ENCODE measurements around the gene P4HA2.
A peak's percentile ranks its signal among the peaks of the same experiment; 100 is the strongest.

P4HA2 gene

DNA sequence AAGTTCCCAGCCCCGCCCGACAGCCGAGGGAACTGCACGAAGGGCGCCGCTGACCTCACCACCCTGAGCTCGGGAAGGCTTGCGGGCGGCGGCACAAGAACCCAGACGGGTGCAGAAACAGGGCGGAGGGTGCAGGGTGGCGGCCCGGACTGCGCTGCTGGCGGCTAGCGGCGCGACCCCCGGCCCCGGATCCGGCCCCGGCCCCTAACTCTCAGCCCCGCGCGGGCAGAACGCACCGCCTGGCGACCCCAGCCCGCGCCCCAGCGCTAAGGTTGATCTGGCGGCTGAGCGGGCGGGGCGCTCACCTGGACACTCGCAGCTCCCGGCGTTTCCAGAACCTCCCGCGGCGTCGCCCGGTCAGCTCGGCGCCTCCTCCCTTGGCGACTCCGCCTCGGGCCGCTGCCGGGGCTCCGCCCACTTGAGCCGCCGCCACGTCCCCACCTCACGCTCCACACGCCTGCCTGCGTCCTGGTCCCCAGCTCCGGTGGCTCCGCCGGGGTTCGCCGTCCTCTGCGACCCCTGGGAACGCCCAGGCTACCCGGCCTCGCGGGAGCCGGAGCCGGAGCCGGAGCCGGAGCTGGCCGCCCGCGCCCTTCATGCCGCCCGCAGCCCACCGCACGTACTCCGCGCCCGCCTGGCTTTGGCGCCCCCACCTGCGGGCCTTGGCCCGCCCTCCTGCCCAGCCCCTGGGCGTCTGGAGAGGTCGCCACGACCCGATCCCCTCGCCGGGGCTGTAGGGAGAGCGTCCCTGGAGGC, at the start of gene P4HA2:
Gene P4HA2, minus strand, starts transcription at position 369 of the 756 bp plus-strand sequence. CDS start 9,227 bp downstream, outside the sequence.
- peak within 1 kb of the TSS; percentile 42; the same call in 1 of the 2 replicates for H3K4me3 ChIP-seq (ENCODE audit: low read length)
- TF ChIP-seq ZNF274 (IDR thresholded peaks at IDR 0.05; ENCODE audit: low read depth, low read length) = no peak

DNA sequence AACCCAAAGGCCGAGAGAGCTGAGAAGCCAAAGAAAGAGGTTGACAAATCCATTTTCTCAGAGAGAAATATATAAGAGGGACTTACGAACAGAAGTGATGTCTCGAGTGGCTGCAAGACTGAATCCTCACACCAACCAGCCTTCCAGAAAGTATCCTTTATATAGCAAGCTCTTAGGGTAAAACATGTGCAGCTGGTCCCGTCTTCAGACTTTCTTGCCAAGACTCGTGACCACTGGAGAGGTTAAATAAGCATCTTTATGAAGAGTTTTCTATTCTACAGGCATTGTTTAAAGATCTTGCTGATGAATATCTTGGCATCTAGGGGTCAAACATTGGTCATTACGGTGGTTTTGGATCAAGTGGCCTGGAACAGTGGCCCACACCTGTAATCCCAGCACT, 49.6 kb upstream of the P4HA2 start:
- no peak for TF ChIP-seq ZNF274 (IDR thresholded peaks at IDR 0.05; ENCODE audit: low read depth, low read length)
- no peak overlapping the region for H3K4me3 ChIP-seq (ENCODE audit: low read length)

DNA sequence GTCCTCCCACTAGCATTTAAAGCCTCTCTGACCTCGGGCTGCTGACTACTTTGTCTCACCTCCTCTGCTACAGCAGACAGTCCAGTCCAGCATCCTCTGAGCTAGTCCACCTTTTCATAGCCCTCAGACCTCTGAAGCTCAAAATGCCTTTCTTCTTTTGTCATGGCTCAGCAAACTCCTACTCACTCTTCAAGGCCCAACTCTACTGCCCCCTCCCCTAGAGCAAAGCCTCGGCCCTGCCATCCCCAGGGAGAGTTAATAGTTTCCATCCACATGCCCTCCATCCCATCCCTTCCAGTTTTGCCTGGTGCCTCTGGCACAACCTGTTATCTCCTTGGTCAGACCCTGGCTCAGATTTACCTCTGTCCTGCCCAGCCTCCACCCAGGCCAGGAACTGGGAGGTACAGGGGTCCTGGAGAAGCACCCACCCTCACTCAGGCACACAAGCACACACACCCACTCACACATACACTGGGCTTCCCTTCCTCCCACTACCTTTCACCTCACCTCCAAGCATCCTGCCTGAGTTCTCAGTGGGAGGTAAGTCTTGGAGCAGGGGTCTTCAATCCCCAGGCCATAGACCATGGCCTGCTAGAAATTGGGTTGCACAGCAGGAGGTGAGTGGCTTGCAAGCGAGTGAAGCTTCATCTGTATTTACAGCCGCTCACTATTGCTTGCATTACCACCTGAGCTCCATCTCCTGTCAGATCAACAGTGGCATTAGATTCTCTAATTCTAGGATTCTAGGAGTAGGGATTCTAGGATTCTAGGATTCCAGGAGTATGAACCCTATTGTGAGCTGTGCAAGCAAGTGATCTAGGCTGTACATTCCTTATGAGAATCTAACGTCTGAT, 47.9 kb upstream of the P4HA2 start:
- no peak overlapping the region for H3K4me3 ChIP-seq (ENCODE audit: low read length)
- no peak for TF ChIP-seq ZNF274 (IDR thresholded peaks at IDR 0.05; ENCODE audit: low read depth, low read length)

DNA sequence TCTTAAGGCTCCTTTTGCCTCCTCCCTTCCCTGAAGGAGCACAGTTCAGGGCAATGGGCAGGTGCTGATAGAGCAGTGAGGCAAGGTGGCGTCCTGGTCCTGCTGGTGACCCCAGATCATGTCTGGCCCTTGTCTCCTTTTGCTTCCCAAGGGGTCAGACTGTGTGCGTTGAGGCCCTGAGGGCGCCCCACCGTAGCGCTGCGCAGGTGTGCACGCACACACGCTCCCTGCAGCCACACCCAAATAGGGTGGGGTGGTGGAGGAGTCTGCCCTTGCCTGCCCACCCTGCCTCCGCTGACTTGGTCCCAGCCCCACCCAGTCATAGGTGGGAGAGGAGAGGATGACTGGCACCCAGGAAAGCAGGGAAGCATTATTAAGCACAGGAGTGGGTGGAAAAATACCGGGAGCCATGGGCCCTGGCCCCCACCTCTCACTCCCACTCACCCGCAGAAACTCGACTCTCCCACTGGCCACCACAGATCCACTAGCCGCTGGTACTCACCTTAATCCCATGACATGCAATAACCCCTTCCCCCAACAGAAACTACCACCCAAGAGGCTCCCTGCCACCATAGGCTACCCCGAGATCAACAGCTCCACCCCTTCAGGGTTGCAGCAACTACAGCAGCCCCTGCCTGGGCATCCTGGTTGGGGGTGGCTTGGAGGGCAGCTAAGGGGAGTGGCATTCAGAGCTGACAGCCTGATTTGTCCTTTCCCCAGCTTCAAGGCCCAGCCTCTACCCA, 46.6 kb upstream of the P4HA2 start:
- no peak overlapping the region for H3K4me3 ChIP-seq (ENCODE audit: low read length)
- no peak for TF ChIP-seq ZNF274 (IDR thresholded peaks at IDR 0.05; ENCODE audit: low read depth, low read length)

- no peak for TF ChIP-seq ZNF274 (IDR thresholded peaks at IDR 0.05; ENCODE audit: low read depth, low read length)
- no peak overlapping the region for H3K4me3 ChIP-seq (ENCODE audit: low read length)
Measured at GRCh38 chr5:132273631-132274030, 46.0 kb upstream of the P4HA2 start.

- TF ChIP-seq ZNF274 (IDR thresholded peaks at IDR 0.05; ENCODE audit: low read depth, low read length) = no peak
- H3K4me3 ChIP-seq (ENCODE audit: low read length) = no peak overlapping the region
Measured at GRCh38 chr5:132272311-132273210, 44.9 kb upstream of the P4HA2 start.

- TF ChIP-seq ZNF274 (IDR thresholded peaks at IDR 0.05; ENCODE audit: low read depth, low read length) = no peak
- no peak overlapping the region for H3K4me3 ChIP-seq (ENCODE audit: low read length)
Measured at GRCh38 chr5:132271251-132272246, 43.9 kb upstream of the P4HA2 start.

GRCh38 chr5:132270706-132271105, 43.1 kb upstream of the P4HA2 start:
- H3K4me3 ChIP-seq (ENCODE audit: low read length) = no peak overlapping the region
- TF ChIP-seq ZNF274 (IDR thresholded peaks at IDR 0.05; ENCODE audit: low read depth, low read length) = no peak

DNA sequence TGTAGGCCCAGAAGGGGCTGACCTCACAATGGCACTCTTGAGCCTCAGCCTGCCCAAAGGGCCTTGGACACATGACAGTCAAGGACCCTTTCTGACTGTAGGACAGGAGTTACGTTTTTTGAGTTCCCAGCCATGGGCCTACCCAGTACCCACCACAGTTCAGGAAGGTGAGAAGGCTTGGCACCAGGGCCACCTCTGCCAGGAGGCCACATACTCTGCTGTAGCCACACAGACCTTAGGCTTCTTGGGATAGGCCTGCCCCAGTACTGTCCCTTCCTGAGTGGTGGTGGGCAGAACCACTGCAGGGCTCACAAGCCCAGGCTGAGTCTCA, 42.6 kb upstream of the P4HA2 start:
- no peak for TF ChIP-seq ZNF274 (IDR thresholded peaks at IDR 0.05; ENCODE audit: low read depth, low read length)
- no peak overlapping the region for H3K4me3 ChIP-seq (ENCODE audit: low read length)

DNA sequence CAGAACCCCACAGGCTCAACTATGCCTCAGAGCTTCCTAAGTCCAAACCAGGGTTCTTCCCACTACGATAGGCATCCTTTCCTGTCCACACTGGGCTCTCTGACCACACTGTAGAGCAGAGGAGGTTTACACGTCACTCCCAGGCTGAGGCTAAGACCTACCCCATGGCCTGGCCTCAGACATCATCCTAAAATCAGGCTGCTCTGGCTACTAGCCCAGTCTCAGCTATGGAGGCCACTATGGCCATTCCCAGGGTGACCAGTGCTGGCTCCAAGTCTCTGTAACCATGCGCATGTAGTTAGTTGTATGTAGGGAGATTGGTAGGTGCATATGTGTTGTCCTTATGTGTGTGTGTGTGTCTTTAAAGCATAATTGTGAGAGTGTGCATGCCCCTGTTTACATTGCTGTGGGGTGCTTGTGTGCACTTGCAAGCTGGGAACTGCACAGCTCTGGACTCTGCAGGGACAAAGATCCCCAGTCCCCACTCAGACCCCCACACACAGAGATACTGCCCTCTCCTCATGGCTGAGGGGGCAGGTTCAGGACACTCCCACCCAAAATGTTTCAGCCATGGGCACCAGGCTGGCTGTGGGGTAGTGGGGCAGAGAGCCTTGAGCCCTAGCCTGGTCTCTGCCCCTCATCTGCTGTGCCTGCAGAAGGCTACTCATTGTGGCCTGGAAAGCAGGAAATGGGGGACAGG, 42.1 kb upstream of the P4HA2 start:
- no peak overlapping the region for H3K4me3 ChIP-seq (ENCODE audit: low read length)
- TF ChIP-seq ZNF274 (IDR thresholded peaks at IDR 0.05; ENCODE audit: low read depth, low read length) = no peak

- no peak overlapping the region for H3K4me3 ChIP-seq (ENCODE audit: low read length)
- no peak for TF ChIP-seq ZNF274 (IDR thresholded peaks at IDR 0.05; ENCODE audit: low read depth, low read length)
Measured at GRCh38 chr5:132268769-132269551, 41.3 kb upstream of the P4HA2 start.

All from GM08714 (cell line).